ENCODE results near the gene COL1A2.

DNA sequence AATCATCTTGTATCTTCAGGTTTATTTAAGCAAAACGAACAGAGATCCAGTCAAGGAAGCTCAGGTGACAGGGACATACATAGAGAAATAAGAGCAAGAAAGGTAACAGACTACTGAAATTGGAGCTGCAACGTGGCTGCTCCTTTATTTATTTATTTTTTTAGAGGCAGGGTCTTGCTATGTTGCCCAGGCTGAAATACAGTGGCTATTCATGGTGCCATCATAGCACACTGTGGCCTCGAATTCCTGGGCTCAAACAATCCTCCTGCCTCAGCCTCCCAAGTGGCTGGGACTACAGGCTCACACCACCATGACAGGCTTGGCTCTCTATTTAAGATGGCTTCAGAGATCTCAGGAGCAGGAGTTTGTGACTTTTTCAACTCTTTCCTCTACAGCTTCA lies 46.4 kb downstream of the COL1A2 start:
- TF ChIP-seq, protein P1, sequence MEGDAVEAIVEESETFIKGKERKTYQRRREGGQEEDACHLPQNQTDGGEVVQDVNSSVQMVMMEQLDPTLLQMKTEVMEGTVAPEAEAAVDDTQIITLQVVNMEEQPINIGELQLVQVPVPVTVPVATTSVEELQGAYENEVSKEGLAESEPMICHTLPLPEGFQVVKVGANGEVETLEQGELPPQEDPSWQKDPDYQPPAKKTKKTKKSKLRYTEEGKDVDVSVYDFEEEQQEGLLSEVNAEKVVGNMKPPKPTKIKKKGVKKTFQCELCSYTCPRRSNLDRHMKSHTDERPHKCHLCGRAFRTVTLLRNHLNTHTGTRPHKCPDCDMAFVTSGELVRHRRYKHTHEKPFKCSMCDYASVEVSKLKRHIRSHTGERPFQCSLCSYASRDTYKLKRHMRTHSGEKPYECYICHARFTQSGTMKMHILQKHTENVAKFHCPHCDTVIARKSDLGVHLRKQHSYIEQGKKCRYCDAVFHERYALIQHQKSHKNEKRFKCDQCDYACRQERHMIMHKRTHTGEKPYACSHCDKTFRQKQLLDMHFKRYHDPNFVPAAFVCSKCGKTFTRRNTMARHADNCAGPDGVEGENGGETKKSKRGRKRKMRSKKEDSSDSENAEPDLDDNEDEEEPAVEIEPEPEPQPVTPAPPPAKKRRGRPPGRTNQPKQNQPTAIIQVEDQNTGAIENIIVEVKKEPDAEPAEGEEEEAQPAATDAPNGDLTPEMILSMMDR (IDR thresholded peaks at IDR 0.05): no peak
- TF ChIP-seq EZH2 (IDR thresholded peaks at IDR 0.05; ENCODE audit: borderline replicate concordance, insufficient read depth, low read depth, low read length, poor library complexity, severe bottlenecking): no peak
